Stimulated activated CD4-positive, alpha-beta T cell treated with anti-CD3 and anti-CD28 coated beads, Interleukin-15, amount 100 ng/mL, for 24 hours (primary cell): ENCODE data around the gene MUSTN1.

ENCODE experiments used
- DNase-seq: peaks from one replicate; pipeline ENCODE4 v3.0.0-alpha.2; 2020

The MUSTN1 gene

GRCh38 chr3:52783211-52783555, 51.6 kb downstream of the MUSTN1 start:
- no peak for DNase-seq
